ENCODE data around the gene LIN54. TPM values are rescaled to one million over a fixed set of nuclear protein-coding genes. Genes with fewer than 3 reads are reported as not detected.

LIN54 gene
- total and polyA plus RNA-seq, 2 of the 4 experiments (the other 2 are of a cell fraction): 5.3 to 26.9 TPM

DNA sequence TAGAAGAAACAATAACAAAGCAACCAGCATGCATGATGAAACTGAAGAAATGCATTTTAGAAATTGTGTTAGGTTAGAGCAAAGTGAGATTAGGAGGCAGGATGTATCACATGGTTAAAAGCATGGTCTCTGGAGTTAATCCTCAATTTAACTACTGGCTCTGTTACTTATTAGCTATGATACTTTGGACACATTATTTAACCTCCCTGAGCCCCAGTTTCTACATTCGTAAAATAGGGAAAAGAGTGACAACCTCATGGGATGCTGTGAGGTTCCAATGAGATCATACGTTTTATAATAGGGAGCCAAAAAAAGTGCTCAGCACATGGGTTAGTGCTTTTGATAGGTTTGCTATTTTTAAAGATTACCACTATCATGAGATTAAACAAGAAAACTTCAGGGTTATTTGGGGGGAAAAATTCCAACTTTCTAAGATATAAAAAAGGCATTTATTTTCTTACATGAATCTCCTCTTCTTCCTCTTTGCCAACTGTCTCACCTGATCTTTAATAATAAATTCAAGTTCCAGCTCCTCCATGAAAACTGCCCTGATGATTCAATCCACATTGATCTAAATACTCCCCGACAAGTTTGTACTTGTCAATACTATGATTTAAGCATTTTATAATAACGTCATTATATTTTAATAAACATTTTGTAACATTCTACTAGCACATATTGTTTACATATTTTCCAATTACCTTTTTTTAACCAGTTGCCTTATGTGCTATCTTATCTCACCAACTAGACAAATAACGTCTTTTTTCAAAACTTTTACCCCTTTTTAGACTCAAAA lies 124.3 kb downstream of the LIN54 start:
- no peak overlapping the region for H4K8ac ChIP-seq (ENCODE audit: low read depth in 2 of 2, low read length in 2 of 2)
- H3K4me3 ChIP-seq (ENCODE audit: insufficient read depth, low read depth, low read length): no peak overlapping the region
- H3K36me3 ChIP-seq (ENCODE audit: control insufficient read depth, insufficient read depth, low read length): peaks cover 3% of the 10 kb centered on the region; the same call in 1 of the 2 replicates
- no peaks in the 10 kb centered on the region for H3K27me3 ChIP-seq (ENCODE audit: control insufficient read depth, insufficient read depth, low read length)
- H3K4me2 ChIP-seq (ENCODE audit: low read depth, low read length): peak overlapping the region; percentile 78
- peak overlapping the region; percentile 17; the same call in 1 of the 2 replicates for H3K27ac ChIP-seq (ENCODE audit: insufficient read depth, low read length)
- H3K14ac ChIP-seq (replicated peaks; ENCODE audit: low read depth, low read length): no peak overlapping the region
- no peak for DNase-seq
- H2BK20ac ChIP-seq (ENCODE audit: low read depth, low read length): no peak overlapping the region
- BruUV-seq (replicated peaks): no TSS peak
- no peak overlapping the region for H2AK5ac ChIP-seq (ENCODE audit: low read depth, low read length)
- H4K20me1 ChIP-seq (ENCODE audit: insufficient read depth, low read length): peaks cover 72% of the 10 kb centered on the region
- no peak overlapping the region for H3K4ac ChIP-seq (ENCODE audit: low read depth, low read length)
- peaks cover 3% of the 10 kb centered on the region; the same call in 1 of the 2 replicates for H3K4me1 ChIP-seq (ENCODE audit: control insufficient read depth, insufficient read depth, low read length)
- H2BK120ac ChIP-seq (ENCODE audit: low read depth, low read length): no peak overlapping the region
- H3K9me1 ChIP-seq (ENCODE audit: insufficient read depth, low read length): peaks cover 3% of the 10 kb centered on the region
- no CpG with 5 or more reads among the region's 5 CpGs for WGBS, 2 experiments (ENCODE audit: extremely low coverage in 2 of 2, insufficient read length in 1 of 2)
- peaks cover under 1 to 14% of the 10 kb centered on the region in 2 experiments; a peak in 1 of 4 replicates for H3K79me1 ChIP-seq (ENCODE audit: low read depth in 1 of 2, low read length in 2 of 2)
- no peak for ATAC-seq (ENCODE audit: low read depth)
- TF ChIP-seq NFE2L2 (IDR thresholded peaks at IDR 0.05; ENCODE audit: low read depth, low read length): no peak
- no peak for TF ChIP-seq CHD1 (IDR thresholded peaks at IDR 0.05; ENCODE audit: low read depth, low read length)
- TF ChIP-seq MAFK (IDR thresholded peaks at IDR 0.05; ENCODE audit: low read depth, low read length): no peak
- no peak for TF ChIP-seq MXI1 (IDR thresholded peaks at IDR 0.05; ENCODE audit: borderline replicate concordance, low read depth, low read length)
- no peak for TF ChIP-seq SMC3 (IDR thresholded peaks at IDR 0.05; ENCODE audit: low read depth, low read length)
- TF ChIP-seq CEBPB (IDR thresholded peaks at IDR 0.05; ENCODE audit: low read depth, low read length): no peak
- TF ChIP-seq, protein P1, sequence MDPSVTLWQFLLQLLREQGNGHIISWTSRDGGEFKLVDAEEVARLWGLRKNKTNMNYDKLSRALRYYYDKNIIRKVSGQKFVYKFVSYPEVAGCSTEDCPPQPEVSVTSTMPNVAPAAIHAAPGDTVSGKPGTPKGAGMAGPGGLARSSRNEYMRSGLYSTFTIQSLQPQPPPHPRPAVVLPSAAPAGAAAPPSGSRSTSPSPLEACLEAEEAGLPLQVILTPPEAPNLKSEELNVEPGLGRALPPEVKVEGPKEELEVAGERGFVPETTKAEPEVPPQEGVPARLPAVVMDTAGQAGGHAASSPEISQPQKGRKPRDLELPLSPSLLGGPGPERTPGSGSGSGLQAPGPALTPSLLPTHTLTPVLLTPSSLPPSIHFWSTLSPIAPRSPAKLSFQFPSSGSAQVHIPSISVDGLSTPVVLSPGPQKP (IDR thresholded peaks at IDR 0.05; ENCODE audit: borderline replicate concordance, low read depth, low read length): no peak
- no peak for TF ChIP-seq MAZ (IDR thresholded peaks at IDR 0.05; ENCODE audit: borderline replicate concordance, low read depth, low read length)
- TF ChIP-seq BHLHE40 (IDR thresholded peaks at IDR 0.05; ENCODE audit: low read depth, low read length): no peak
- no peak for TF ChIP-seq POLR2A (IDR thresholded peaks at IDR 0.05; ENCODE audit: low read depth, low read length)
- ChIA-PET CTCF (no interaction called here), POLR2A (ENCODE audit: unreplicated experiment) (no interaction called here)
- H4K91ac ChIP-seq (ENCODE audit: insufficient read depth, low read depth, low read length): no peak overlapping the region
- in situ Hi-C loops (cut with MboI; ENCODE audit: low sequenced_read_pairs) (no loop called here), intact Hi-C loops (cut with micrococcal nuclease) (no loop called here), dilution Hi-C loops (cut with HindIII; ENCODE audit: low sequenced_read_pairs, unreplicated experiment) (no loop called here)
- H3K23ac ChIP-seq (ENCODE audit: low read depth, low read length): no peak overlapping the region
- H3K9me3 ChIP-seq (ENCODE audit: control insufficient read depth, insufficient read depth, low read length): no peaks in the 10 kb centered on the region
- H2AFZ ChIP-seq (replicated peaks; ENCODE audit: low read length, poor library complexity): no peak overlapping the region
- peak overlapping the region; percentile 38 for H2BK5ac ChIP-seq (ENCODE audit: low read depth, low read length, poor library complexity, severe bottlenecking)
- H3K9ac ChIP-seq (ENCODE audit: low read depth, low read length): no peak overlapping the region
- H4K5ac ChIP-seq (ENCODE audit: low read depth, low read length): no peak overlapping the region
- no peak overlapping the region for H3K18ac ChIP-seq (ENCODE audit: low read depth, low read length)
- no peak overlapping the region for H2BK15ac ChIP-seq (ENCODE audit: low read depth, low read length)
- no peak overlapping the region for H2AK9ac ChIP-seq (replicated peaks; ENCODE audit: low read depth, low read length, poor library complexity)
- H3K56ac ChIP-seq (ENCODE audit: extremely low read depth, insufficient read depth, low read length): no peak overlapping the region

Measured in IMR-90 (cell line).